Measurements from ENCODE around the gene CCPG1. TPM values are rescaled to one million over a fixed set of nuclear protein-coding genes. Genes with fewer than 3 reads are reported as not detected.
"Not testable (repeated sequence)": the region's sequence is repeated elsewhere in the genome, so short reads cannot be mapped to it uniquely, and the experiment has no call there.

CCPG1 gene
- total RNA-seq: 63.6 and 64.1 TPM in 2 replicates
- 75.1 TPM for polyA plus RNA-seq (2012)

- DNase-seq (ENCODE audit: low read depth): peak; percentile 95
Measured at GRCh38 chr15:55408012-55408928, at the start of gene CCPG1, which contains the start of gene PIERCE2. TSS of gene CCPG1 (minus strand) at chr15:55408359. CDS start at chr15:55389424, 18,935 bp downstream. TSS of gene PIERCE2 (plus strand) at chr15:55408495. CDS start at chr15:55408769, 274 bp downstream.

- DNase-seq (ENCODE audit: low read depth): no peak
Measured at GRCh38 chr15:55457401-55458022, 49.4 kb upstream of the CCPG1 start.

- DNase-seq (ENCODE audit: low read depth): not testable (repeated sequence)
Measured at GRCh38 chr15:55447030-55447394, 38.9 kb upstream of the CCPG1 start.

- not testable (repeated sequence) for DNase-seq (ENCODE audit: low read depth)
Measured at GRCh38 chr15:55446379-55447029, 38.3 kb upstream of the CCPG1 start.

GRCh38 chr15:55445936-55446335 lies 37.8 kb upstream of the CCPG1 start:
- DNase-seq (ENCODE audit: low read depth): not testable (repeated sequence)

- not testable (repeated sequence) for DNase-seq (ENCODE audit: low read depth)
Measured at GRCh38 chr15:55443141-55443540, 35.0 kb upstream of the CCPG1 start.

GRCh38 chr15:55434989-55435825 lies 27.0 kb upstream of the CCPG1 start:
- peak; percentile 51 for DNase-seq (ENCODE audit: low read depth)

- DNase-seq (ENCODE audit: low read depth): no peak
Measured at GRCh38 chr15:55422089-55422488, 13.9 kb upstream of the CCPG1 start.

- DNase-seq (ENCODE audit: low read depth): no peak
Measured at GRCh38 chr15:55420171-55420866, 12.2 kb upstream of the CCPG1 start.

GRCh38 chr15:55417678-55418077 lies 9.5 kb upstream of the CCPG1 start:
- DNase-seq (ENCODE audit: low read depth): not testable (repeated sequence)

- DNase-seq (ENCODE audit: low read depth): not testable (repeated sequence)
Measured at GRCh38 chr15:55408976-55409375, 817 bp upstream of the CCPG1 start.

GRCh38 chr15:55407498-55408011 lies 604 bp downstream of the CCPG1 start:
- DNase-seq (ENCODE audit: low read depth): peak; percentile 40

GRCh38 chr15:55403531-55403930 lies 4.6 kb downstream of the CCPG1 start:
- peak; percentile 25 for DNase-seq (ENCODE audit: low read depth)

GRCh38 chr15:55402707-55403106 lies 5.5 kb downstream of the CCPG1 start:
- DNase-seq (ENCODE audit: low read depth): no peak

GRCh38 chr15:55401786-55402246 lies 6.3 kb downstream of the CCPG1 start:
- DNase-seq (ENCODE audit: low read depth): no peak

GRCh38 chr15:55400050-55400449 lies 8.1 kb downstream of the CCPG1 start:
- not testable (repeated sequence) for DNase-seq (ENCODE audit: low read depth)

- no peak for DNase-seq (ENCODE audit: low read depth)
Measured at GRCh38 chr15:55398243-55398642, 9.9 kb downstream of the CCPG1 start.

GRCh38 chr15:55394694-55395093 lies 13.5 kb downstream of the CCPG1 start:
- DNase-seq (ENCODE audit: low read depth): peak; percentile 83

GRCh38 chr15:55389264-55389607 lies 18.9 kb downstream of the CCPG1 start:
- DNase-seq (ENCODE audit: low read depth): peak; percentile 22

GRCh38 chr15:55387027-55387426 lies 21.1 kb downstream of the CCPG1 start:
- DNase-seq (ENCODE audit: low read depth): no peak
